ENCODE results near the gene RGS12. TPM values are rescaled to one million over a fixed set of nuclear protein-coding genes. Genes with fewer than 3 reads are reported as not detected.
A peak's percentile ranks its signal among the peaks of the same experiment; 100 is the strongest.

RGS12 gene
- total RNA-seq, 1 donor from 2014 or later, result 116 TPM

DNA sequence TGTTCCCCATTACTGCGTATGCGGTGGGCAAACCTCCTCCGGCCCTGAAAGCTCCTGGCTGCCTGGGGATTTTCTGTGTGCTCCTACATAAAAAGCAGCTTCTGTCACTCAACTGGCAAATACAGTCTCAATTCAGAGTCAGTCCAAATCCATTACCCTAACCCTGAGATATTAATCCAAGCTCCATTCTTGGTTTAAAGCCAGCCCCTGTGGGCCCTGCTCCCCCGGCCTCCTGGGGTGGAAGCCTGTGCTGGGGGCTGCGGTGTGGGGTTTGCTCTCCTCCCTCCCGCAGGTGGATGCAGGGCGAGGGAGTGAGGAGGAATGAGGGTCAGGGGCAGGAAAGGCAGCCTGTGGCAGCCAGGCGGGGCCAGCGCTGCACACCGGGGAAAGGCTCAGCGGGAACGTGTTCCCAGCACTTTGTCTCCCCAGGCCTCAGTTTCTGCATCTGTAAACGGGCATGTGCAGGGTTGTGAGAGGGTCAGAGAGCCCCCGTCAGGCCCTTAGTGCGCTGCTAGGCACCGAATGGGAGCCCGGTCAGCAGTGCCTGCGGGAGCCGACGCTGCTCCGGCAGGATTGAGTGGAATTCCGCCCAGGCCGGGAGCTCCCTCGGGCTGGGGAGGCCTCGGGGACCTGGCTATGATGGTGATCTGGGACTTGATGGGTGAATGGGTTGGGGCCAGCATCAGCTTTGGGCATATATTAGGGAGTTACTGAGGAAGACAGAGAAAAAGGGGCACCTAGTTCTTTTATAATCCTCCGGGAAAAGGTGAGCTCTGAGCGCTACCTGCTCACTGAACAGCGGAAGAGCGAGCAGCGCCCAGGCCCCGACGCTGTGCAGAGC lies 6.3 kb upstream of the RGS12 start:
- Mint-ChIP-seq H3K4me3 (ENCODE audit: unreplicated experiment) (no peak overlapping the region), H3K4me1 (ENCODE audit: unreplicated experiment) (peaks cover 22% of the 10 kb centered on the region), H3K27me3 (ENCODE audit: unreplicated experiment) (peaks cover 6% of the 10 kb centered on the region), H3K27ac (ENCODE audit: unreplicated experiment) (no peak overlapping the region), H3K36me3 (ENCODE audit: low read depth, unreplicated experiment) (no peaks in the 10 kb centered on the region), H3K9me3 (ENCODE audit: unreplicated experiment) (peaks cover 4% of the 10 kb centered on the region)
- no peak for DNase-seq (ENCODE audit: low spot score)
- TF ChIP-seq CTCF (IDR thresholded peaks at IDR 0.05; ENCODE audit: unreplicated experiment), result no peak

DNA sequence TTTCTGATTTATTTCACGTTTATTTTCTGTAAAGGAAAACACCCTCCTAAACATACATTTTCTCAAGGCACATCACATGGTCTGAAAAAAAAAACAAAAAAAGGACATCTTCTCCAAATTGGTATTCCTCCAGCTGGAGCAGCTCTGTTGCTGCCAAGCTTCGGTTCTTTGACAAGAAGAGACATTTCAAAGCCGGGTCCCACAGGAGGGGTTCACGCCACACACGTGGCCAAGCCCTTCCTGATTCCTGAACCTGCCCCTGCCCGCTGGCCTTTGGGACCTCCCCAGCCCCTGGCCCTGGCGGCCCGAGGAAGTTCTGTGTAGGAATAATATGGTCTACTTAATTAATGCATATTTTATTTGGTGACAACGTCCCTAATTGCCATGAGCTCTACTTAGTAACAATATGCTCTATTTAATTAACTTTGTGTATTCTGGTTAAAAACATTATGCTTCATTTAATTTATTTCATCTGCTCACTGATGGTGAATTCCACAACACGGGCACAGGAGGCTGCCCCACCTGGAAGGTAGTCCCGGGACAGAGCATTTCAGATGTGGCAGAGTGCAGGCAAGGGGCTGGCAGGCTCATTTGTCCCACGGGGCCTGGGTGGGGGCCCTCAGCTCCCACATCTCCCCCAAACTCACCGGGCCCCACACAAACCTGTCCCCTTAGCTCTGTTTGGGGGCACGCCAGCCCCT lies 5.4 kb upstream of the RGS12 start:
- H3K27ac Mint-ChIP-seq (ENCODE audit: unreplicated experiment), result no peak overlapping the region
- peaks cover 10% of the 10 kb centered on the region for H3K27me3 Mint-ChIP-seq (ENCODE audit: unreplicated experiment)
- no peak for DNase-seq (ENCODE audit: low spot score)
- no peaks in the 10 kb centered on the region for H3K36me3 Mint-ChIP-seq (ENCODE audit: low read depth, unreplicated experiment)
- no peaks in the 10 kb centered on the region for H3K9me3 Mint-ChIP-seq (ENCODE audit: unreplicated experiment)
- peak overlapping the region; percentile 39 for H3K4me3 Mint-ChIP-seq (ENCODE audit: unreplicated experiment)
- no peak for TF ChIP-seq CTCF (IDR thresholded peaks at IDR 0.05; ENCODE audit: unreplicated experiment)
- peaks cover 26% of the 10 kb centered on the region for H3K4me1 Mint-ChIP-seq (ENCODE audit: unreplicated experiment)

DNA sequence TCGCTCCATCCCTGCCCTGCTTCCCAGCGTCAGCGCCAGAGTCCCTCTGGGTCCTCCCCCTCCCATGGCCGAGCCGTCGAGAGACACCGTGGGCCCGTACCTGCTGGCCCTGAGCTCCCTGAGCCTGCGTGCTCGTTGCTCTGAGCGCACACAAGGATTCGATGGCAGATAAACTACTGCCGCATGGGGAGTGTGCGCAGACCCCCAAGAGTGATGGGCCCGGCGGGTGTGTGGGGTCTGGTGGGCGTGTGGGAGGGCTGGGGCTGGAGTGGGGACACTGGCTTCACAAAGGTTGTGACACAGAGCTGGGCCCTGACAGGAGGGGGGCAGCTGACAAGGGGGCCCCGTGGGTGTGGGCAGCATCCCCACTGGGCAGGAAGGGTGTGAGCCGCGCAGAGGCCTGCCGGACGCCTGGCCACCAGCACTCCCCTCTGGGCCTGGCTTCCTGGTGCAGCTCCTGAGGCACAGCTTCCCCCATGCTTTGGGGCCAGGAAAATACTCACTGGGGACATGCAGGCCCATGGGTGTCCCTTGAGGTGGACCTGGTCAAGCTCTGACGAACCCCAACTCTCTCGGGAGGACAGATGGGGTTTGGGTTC lies 4.8 kb upstream of the RGS12 start:
- Mint-ChIP-seq H3K4me1 (ENCODE audit: unreplicated experiment) (peaks cover 26% of the 10 kb centered on the region), H3K27ac (ENCODE audit: unreplicated experiment) (no peak overlapping the region), H3K4me3 (ENCODE audit: unreplicated experiment) (no peak overlapping the region), H3K36me3 (ENCODE audit: low read depth, unreplicated experiment) (no peaks in the 10 kb centered on the region), H3K27me3 (ENCODE audit: unreplicated experiment) (peaks cover 10% of the 10 kb centered on the region), H3K9me3 (ENCODE audit: unreplicated experiment) (no peaks in the 10 kb centered on the region)
- DNase-seq (ENCODE audit: low spot score), result no peak
- TF ChIP-seq CTCF (IDR thresholded peaks at IDR 0.05; ENCODE audit: unreplicated experiment), result no peak

DNA sequence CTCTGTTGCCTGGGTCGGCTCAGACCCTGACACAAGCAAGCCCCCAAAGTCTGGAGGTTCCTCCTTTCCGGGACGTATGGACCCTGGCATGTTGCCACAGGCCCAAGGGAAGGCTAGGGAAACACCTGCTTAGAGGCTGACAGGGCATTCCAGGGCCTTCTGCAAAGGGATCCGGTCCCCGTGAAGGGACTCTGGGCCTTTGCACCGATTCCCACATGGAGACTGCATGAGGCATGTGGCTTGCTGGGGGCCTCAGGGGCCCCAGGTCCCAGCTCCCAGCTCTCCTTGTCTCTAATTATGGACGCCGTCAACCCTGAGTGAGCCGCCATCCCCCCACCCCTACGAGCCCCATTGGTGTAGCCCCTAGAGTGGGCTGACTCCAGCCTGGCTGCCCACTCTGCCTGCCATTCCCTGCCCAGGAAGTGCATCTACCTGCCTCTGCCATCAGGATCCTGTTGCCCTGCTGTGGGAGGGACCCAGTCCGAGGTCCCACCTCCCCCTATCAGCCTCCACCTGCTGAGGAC lies 4.2 kb upstream of the RGS12 start:
- H3K4me3 Mint-ChIP-seq (ENCODE audit: unreplicated experiment), result no peak overlapping the region
- DNase-seq (ENCODE audit: low spot score), result no peak

More for the DNA sequence above, 4.2 kb upstream of the RGS12 start:
- Mint-ChIP-seq H3K27me3 (ENCODE audit: unreplicated experiment) (peaks cover 5% of the 10 kb centered on the region), H3K36me3 (ENCODE audit: low read depth, unreplicated experiment) (no peaks in the 10 kb centered on the region), H3K9me3 (ENCODE audit: unreplicated experiment) (no peaks in the 10 kb centered on the region), H3K27ac (ENCODE audit: unreplicated experiment) (no peak overlapping the region), H3K4me1 (ENCODE audit: unreplicated experiment) (peaks cover 26% of the 10 kb centered on the region)
- no peak for TF ChIP-seq CTCF (IDR thresholded peaks at IDR 0.05; ENCODE audit: unreplicated experiment)
